ENCODE data around the gene KBTBD12.

DNA sequence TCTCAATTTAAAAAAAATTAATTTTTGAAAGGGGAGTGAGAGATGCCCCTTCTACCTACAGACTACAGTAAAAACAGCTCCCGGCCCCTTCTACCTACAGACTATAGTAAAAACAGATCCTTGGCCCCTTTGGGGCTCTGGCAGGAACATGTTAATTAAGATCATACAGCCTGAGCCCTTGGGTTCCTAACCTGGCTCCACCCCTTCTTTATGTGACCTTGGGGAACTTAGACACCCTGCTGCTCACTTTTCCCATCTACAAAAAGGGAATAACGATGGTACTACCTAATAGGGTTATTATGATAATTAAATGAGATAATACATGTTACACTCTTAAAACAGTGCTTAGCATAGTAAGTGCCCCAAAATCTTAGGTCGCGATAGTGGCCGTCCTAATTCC, 77.1 kb downstream of the KBTBD12 start:
- TF ChIP-seq, protein P1, sequence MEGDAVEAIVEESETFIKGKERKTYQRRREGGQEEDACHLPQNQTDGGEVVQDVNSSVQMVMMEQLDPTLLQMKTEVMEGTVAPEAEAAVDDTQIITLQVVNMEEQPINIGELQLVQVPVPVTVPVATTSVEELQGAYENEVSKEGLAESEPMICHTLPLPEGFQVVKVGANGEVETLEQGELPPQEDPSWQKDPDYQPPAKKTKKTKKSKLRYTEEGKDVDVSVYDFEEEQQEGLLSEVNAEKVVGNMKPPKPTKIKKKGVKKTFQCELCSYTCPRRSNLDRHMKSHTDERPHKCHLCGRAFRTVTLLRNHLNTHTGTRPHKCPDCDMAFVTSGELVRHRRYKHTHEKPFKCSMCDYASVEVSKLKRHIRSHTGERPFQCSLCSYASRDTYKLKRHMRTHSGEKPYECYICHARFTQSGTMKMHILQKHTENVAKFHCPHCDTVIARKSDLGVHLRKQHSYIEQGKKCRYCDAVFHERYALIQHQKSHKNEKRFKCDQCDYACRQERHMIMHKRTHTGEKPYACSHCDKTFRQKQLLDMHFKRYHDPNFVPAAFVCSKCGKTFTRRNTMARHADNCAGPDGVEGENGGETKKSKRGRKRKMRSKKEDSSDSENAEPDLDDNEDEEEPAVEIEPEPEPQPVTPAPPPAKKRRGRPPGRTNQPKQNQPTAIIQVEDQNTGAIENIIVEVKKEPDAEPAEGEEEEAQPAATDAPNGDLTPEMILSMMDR (IDR thresholded peaks at IDR 0.05; ENCODE audit: insufficient read depth, low read length, poor library complexity, severe bottlenecking), result no peak
- no peak for TF ChIP-seq EZH2phosphoT487 (conservative IDR thresholded peaks at IDR 0.05; ENCODE audit: low read length)
